Endothelial cell of umbilical vein (primary cell): Measurements from ENCODE around the gene KCNG2. TPM values are rescaled to one million over a fixed set of nuclear protein-coding genes. Genes with fewer than 3 reads are reported as not detected.

ENCODE experiments used
- BruUV-seq: library from RNA; stranded (reverse); fragments of 400-500 nt; replicated peaks from 2 replicates; lab custom pipeline; 2021; lab: Mats Ljungman, UMichigan
- CTCF ChIA-PET: fragments of 300-600, 350-600 bp; sonication (Branson Sonifier 250); formaldehyde crosslinking; loops from one replicate; lab custom pipeline; 2021; ENCODE audit warnings: antibody characterized with exemption, inconsistent platforms; lab: Charles Lee
- POLR2A ChIA-PET: fragments of 300-600, 350-600 bp; sonication (Branson Sonifier 250); formaldehyde crosslinking; loops from one replicate; lab custom pipeline; 2021; ENCODE audit warnings: antibody characterized with exemption, inconsistent platforms; lab: Charles Lee
- DNase-seq: peaks from one replicate; pipeline ENCODE4 v3.0.0-alpha.2; 2011; ENCODE audit warnings: low read depth, low spot score
- FAIRE-seq: peaks from 2 replicates; lab custom pipeline; 2011; peaks lifted over from hg19 to GRCh38; lab: Jason Lieb, UNC
- H2AFZ ChIP-seq: 2 replicates; pipeline ENCODE4 v1.6.0; 2012; ENCODE audit warnings: low read depth, low read length, control low read depth, inconsistent platforms
- H3K27ac ChIP-seq: 2 replicates; pipeline ENCODE4 v1.5.1; 2011; ENCODE audit warnings: low read depth, mild to moderate bottlenecking, control low read depth, low read length, moderate library complexity; ENCODE audit not compliant: insufficient read depth
- H3K27me3 ChIP-seq, 2 experiments: 2 replicates each; pipeline versions ENCODE4 v1.6.0 to v1.6.1; 2011; ENCODE audit warnings: low read length in 2 of 2, mixed read lengths in 1 of 2; ENCODE audit not compliant: control insufficient read depth in 2 of 2, insufficient read depth in 2 of 2
- H3K36me3 ChIP-seq, 2 experiments: 2 replicates in 1 of 2; 3 replicates in 1 of 2; pipeline ENCODE4 v1.5.1; 2011; ENCODE audit warnings: low read length in 2 of 2, mild to moderate bottlenecking in 1 of 2, moderate library complexity in 1 of 2; ENCODE audit not compliant: control insufficient read depth in 2 of 2, insufficient read depth in 2 of 2; ENCODE audit errors: extremely low read depth in 1 of 2
- H3K4me1 ChIP-seq: 3 replicates; pipeline ENCODE4 v1.5.1; 2011; ENCODE audit warnings: mild to moderate bottlenecking, low read length; ENCODE audit not compliant: control insufficient read depth, insufficient read depth; ENCODE audit errors: extremely low read depth
- H3K4me2 ChIP-seq: 2 replicates; pipeline ENCODE4 v1.6.1; 2011; ENCODE audit warnings: low read length, control low read depth, mixed read lengths; ENCODE audit not compliant: insufficient read depth
- H3K4me3 ChIP-seq, 3 experiments: fragments of 200-600 bp in 1 of 3; sonication (generic), shearing (Covaris generic) in 1 of 3; replicated peaks in 1 of 3; 2 replicates each; pipeline ENCODE4 v1.5.1; 2011 to 2016; ENCODE audit warnings: control low read depth in 3 of 3, low read length in 3 of 3, mild to moderate bottlenecking in 2 of 3, inconsistent platforms in 1 of 3, low read depth in 1 of 3, moderate library complexity in 1 of 3; ENCODE audit not compliant: insufficient read depth in 1 of 3
- H3K79me2 ChIP-seq: 2 replicates; pipeline ENCODE4 v1.6.0; 2012; ENCODE audit warnings: low read length, inconsistent platforms; ENCODE audit not compliant: control insufficient read depth, insufficient read depth
- H3K9ac ChIP-seq: replicated peaks from 2 replicates; pipeline ENCODE3; 2011; ENCODE audit warnings: low read length, control low read depth; ENCODE audit not compliant: insufficient read depth; ENCODE audit errors: extremely low read depth
- H3K9me1 ChIP-seq: replicated peaks from 3 replicates; pipeline ENCODE4 v1.6.0; 2011; ENCODE audit warnings: mild to moderate bottlenecking, low read length; ENCODE audit not compliant: control insufficient read depth, insufficient read depth; ENCODE audit errors: extremely low read depth
- H3K9me3 ChIP-seq: replicated peaks from 2 replicates; pipeline ENCODE4 v1.5.1; 2012; ENCODE audit warnings: low read length, inconsistent platforms; ENCODE audit not compliant: control insufficient read depth, insufficient read depth
- H4K20me1 ChIP-seq: replicated peaks from 2 replicates; pipeline ENCODE3; 2011; ENCODE audit warnings: mild to moderate bottlenecking, low read length; ENCODE audit not compliant: control insufficient read depth, insufficient read depth; ENCODE audit errors: extremely low read depth
- CTCF ChIP-seq, 2 donors: IDR thresholded peaks; 1 replicate in 1 of 2; 2 replicates in 1 of 2; pipeline ENCODE4 v1.5.1; 2011; ENCODE audit warnings: low read length in 2 of 2, mild to moderate bottlenecking in 2 of 2, moderate library complexity in 2 of 2, control low read depth in 1 of 2, inconsistent platforms in 1 of 2, low read depth in 1 of 2; ENCODE audit not compliant: insufficient read depth in 1 of 2; ENCODE audit errors: extremely low read depth in 1 of 2
- EZH2 ChIP-seq: IDR thresholded peaks from 2 replicates; pipeline ENCODE4 v1.6.1; 2012; ENCODE audit warnings: borderline replicate concordance, low read depth, mild to moderate bottlenecking, moderate library complexity, low read length, inconsistent platforms; ENCODE audit not compliant: severe bottlenecking
- FOS ChIP-seq: IDR thresholded peaks from 2 replicates; pipeline ENCODE4 v1.6.1; 2011; ENCODE audit warnings: mild to moderate bottlenecking, low read length, moderate library complexity, borderline replicate concordance; ENCODE audit not compliant: insufficient read depth
- GATA2 ChIP-seq: IDR thresholded peaks from 2 replicates; pipeline ENCODE4 v1.7.0; 2011; ENCODE audit warnings: low read depth, mild to moderate bottlenecking, moderate library complexity, mixed read lengths, low read length; ENCODE audit not compliant: insufficient read length, insufficient read depth
- JUN ChIP-seq: IDR thresholded peaks from 2 replicates; pipeline ENCODE4 v1.6.1; 2011; ENCODE audit warnings: borderline replicate concordance, low read depth; ENCODE audit not compliant: insufficient read length, insufficient read depth
- MAX ChIP-seq: IDR thresholded peaks from 2 replicates; pipeline ENCODE4 v1.6.1; 2011; ENCODE audit not compliant: insufficient read depth, insufficient read length
- MYC ChIP-seq: IDR thresholded peaks from one replicate; pipeline ENCODE4 v1.6.1; 2011; ENCODE audit warnings: mild to moderate bottlenecking, low read depth, low read length
- POLR2A ChIP-seq: IDR thresholded peaks from 2 replicates; pipeline ENCODE4 v1.6.1; 2012; ENCODE audit warnings: low read depth, mild to moderate bottlenecking, control low read depth, low read length
- POLR2AphosphoS5 ChIP-seq: IDR thresholded peaks from 2 replicates; pipeline ENCODE4 v1.6.1; 2012; ENCODE audit warnings: low read depth, mild to moderate bottlenecking, control low read depth, low read length, moderate library complexity; ENCODE audit not compliant: insufficient read depth
- dilution Hi-C: fragments of 300-500 bp; cut with MboI; formaldehyde crosslinking; loops from one replicate; pipeline ENCODE4 v1.15.0; 2019; ENCODE audit warnings: low sequenced_read_pairs; ENCODE audit not compliant: extremely low pct_ligation_motif_present
- intact Hi-C: fragments of 100-400 bp; cut with micrococcal nuclease; formaldehyde crosslinking; loops from one replicate; pipeline ENCODE4 v1.10.0; 2022
- polyA plus RNA-seq, 4 experiments: library from polyadenylated mRNA; depleted of rRNA in 3 of 4; stranded (reverse) in 3 of 4; unstranded in 1 of 4; fragments of >200 nt; gene quantifications; 2 replicates each; pipeline versions ENCODE4 v1.2.1 to v1.2.3, GENCODE V29; 2011 to 2012; ENCODE audit warnings: missing spikeins in 1 of 4
- total RNA-seq: library from RNA; stranded (reverse); gene quantifications from 2 replicates; pipeline ENCODE4 v1.2.3, GENCODE V29; 2021

Gene KCNG2
- total and polyA plus RNA-seq, 2 donors (not counting 3 experiments of a cell fraction or from before 2014, with no cell fraction given), result not detected

DNA sequence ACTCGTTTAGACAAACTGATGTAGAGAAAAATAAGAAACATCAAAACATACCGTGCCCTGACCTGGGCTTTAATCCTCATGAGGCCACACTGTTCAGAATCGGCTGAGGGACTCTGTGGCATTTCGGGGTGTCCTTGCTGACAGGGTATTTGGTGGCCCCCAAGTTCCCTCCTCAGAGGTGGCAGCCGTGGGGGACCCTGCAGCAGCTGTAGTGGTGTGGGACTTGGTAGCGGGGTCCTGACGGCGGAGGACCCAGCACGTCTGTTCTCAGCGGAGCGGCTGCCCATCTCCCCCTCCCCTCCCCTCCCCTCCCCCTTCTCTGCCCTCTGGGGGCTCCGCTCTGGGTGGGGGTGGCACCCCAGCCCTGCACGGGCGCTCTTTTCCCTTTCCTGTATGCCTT lies 18.4 kb downstream of the KCNG2 start:
- no TSS peak for BruUV-seq
- dilution Hi-C loops, result no loop called here
- H3K9ac ChIP-seq, result no peak overlapping the region
- H3K4me1 ChIP-seq, result no peaks in the 10 kb centered on the region
- H3K27me3 ChIP-seq, result peaks cover 0 to 2% of the 10 kb centered on the region in 2 experiments
- ChIA-PET CTCF (interaction anchor here (0.6 kb wide), 1 partner anchor 82 kb away, joined by 4 read pairs; no protein-coding TSS in a partner anchor), POLR2A (no interaction called here)
- no peaks in the 10 kb centered on the region for H3K9me1 ChIP-seq
- H3K36me3 ChIP-seq, result no peaks in the 10 kb centered on the region
- no peak overlapping the region for H3K4me2 ChIP-seq
- intact Hi-C loops, result no loop called here
- no peak overlapping the region for H3K4me3 ChIP-seq
- no peaks in the 10 kb centered on the region for H4K20me1 ChIP-seq
- H3K27ac ChIP-seq, result no peak overlapping the region
- H3K79me2 ChIP-seq, result no peaks in the 10 kb centered on the region
- FAIRE-seq (no peak), DNase-seq (no peak)
- TF ChIP-seq POLR2AphosphoS5 (no peak), EZH2 (no peak)
- H2AFZ ChIP-seq, result no peak overlapping the region
- H3K9me3 ChIP-seq, result no peaks in the 10 kb centered on the region

GRCh38 chr18:79816981-79817606 lies 19.4 kb downstream of the KCNG2 start:
- no peak overlapping the region for H3K4me3 ChIP-seq
- H2AFZ ChIP-seq, result no peak overlapping the region
- no peaks in the 10 kb centered on the region for H4K20me1 ChIP-seq
- no peaks in the 10 kb centered on the region for H3K4me1 ChIP-seq
- no peaks in the 10 kb centered on the region for H3K9me3 ChIP-seq
- H3K9me1 ChIP-seq, result no peaks in the 10 kb centered on the region
- peaks cover 0 to 2% of the 10 kb centered on the region in 2 experiments for H3K27me3 ChIP-seq
- intact Hi-C loops (no loop called here), dilution Hi-C loops (no loop called here)
- H3K27ac ChIP-seq, result no peak overlapping the region
- no peak overlapping the region for H3K4me2 ChIP-seq
- no peak overlapping the region for H3K9ac ChIP-seq
- FAIRE-seq (no peak), DNase-seq (no peak)
- TF ChIP-seq CTCF (IDR thresholded peaks at IDR 0.05; ENCODE audit: extremely low read depth in 1 of 2, insufficient read depth in 1 of 2, low read depth in 1 of 2, low read length in 2 of 2), result no peak
- peak; percentile 76 for TF ChIP-seq MAX
- TF ChIP-seq POLR2A, result no peak
- no peak for TF ChIP-seq EZH2
- no peak for TF ChIP-seq GATA2
- TF ChIP-seq MYC, result no peak
- no peak for TF ChIP-seq FOS
- TF ChIP-seq JUN, result no peak
- H3K79me2 ChIP-seq, result no peaks in the 10 kb centered on the region
- no TSS peak for BruUV-seq
- POLR2A ChIA-PET, result no interaction called here
- CTCF ChIA-PET, result no interaction called here
- H3K36me3 ChIP-seq, result no peaks in the 10 kb centered on the region
